ENCODE measurements around the gene GART.

Gene GART

GRCh38 chr21:33559813-33560212 is 17.9 kb upstream of the GART start:
- no peak for DNase-seq
- intact Hi-C loops (cut with DNase I; ENCODE audit: low total_unique reads): no loop called here
- Histone ChIP-seq H3K27me3 (no peaks in the 10 kb centered on the region), H3K9me3 (no peaks in the 10 kb centered on the region), H3K27ac (no peak overlapping the region), H3K4me3 (no peak overlapping the region), H3K4me1 (peaks cover 0 to 20% (median 11%) of the 10 kb centered on the region in 4 donors), H3K36me3 (peaks cover 66 to 86% (median 70%) of the 10 kb centered on the region in 3 donors)
- TF ChIP-seq, protein P1, sequence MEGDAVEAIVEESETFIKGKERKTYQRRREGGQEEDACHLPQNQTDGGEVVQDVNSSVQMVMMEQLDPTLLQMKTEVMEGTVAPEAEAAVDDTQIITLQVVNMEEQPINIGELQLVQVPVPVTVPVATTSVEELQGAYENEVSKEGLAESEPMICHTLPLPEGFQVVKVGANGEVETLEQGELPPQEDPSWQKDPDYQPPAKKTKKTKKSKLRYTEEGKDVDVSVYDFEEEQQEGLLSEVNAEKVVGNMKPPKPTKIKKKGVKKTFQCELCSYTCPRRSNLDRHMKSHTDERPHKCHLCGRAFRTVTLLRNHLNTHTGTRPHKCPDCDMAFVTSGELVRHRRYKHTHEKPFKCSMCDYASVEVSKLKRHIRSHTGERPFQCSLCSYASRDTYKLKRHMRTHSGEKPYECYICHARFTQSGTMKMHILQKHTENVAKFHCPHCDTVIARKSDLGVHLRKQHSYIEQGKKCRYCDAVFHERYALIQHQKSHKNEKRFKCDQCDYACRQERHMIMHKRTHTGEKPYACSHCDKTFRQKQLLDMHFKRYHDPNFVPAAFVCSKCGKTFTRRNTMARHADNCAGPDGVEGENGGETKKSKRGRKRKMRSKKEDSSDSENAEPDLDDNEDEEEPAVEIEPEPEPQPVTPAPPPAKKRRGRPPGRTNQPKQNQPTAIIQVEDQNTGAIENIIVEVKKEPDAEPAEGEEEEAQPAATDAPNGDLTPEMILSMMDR (IDR thresholded peaks at IDR 0.05): no peak

GRCh38 chr21:33558777-33559421 is 17.0 kb upstream of the GART start:
- no peak overlapping the region for H3K4me3 ChIP-seq
- H3K36me3 ChIP-seq: peaks cover 68 to 90% (median 79%) of the 10 kb centered on the region in 3 donors
- no peaks in the 10 kb centered on the region for H3K9me3 ChIP-seq
- DNase-seq: no peak
- intact Hi-C loops (cut with DNase I; ENCODE audit: low total_unique reads): no loop called here
- no peaks in the 10 kb centered on the region for H3K27me3 ChIP-seq
- H3K27ac ChIP-seq: no peak overlapping the region
- TF ChIP-seq, protein P1 (IDR thresholded peaks at IDR 0.05): no peak
- peaks cover 0 to 20% (median 11%) of the 10 kb centered on the region in 4 donors for H3K4me1 ChIP-seq

- no peaks in the 10 kb centered on the region for H3K27me3 ChIP-seq
- intact Hi-C loops (cut with DNase I; ENCODE audit: low total_unique reads): no loop called here
- no peak for DNase-seq
- H3K27ac ChIP-seq: no peak overlapping the region
- no peaks in the 10 kb centered on the region for H3K9me3 ChIP-seq
- TF ChIP-seq, protein P1 (IDR thresholded peaks at IDR 0.05): no peak
- H3K4me3 ChIP-seq: no peak overlapping the region
- peaks cover 72 to 90% (median 90%) of the 10 kb centered on the region in 3 donors for H3K36me3 ChIP-seq
- H3K4me1 ChIP-seq: peaks cover 0 to 20% (median 11%) of the 10 kb centered on the region in 4 donors
Measured at GRCh38 chr21:33557447-33557846, 15.5 kb upstream of the GART start.

DNA sequence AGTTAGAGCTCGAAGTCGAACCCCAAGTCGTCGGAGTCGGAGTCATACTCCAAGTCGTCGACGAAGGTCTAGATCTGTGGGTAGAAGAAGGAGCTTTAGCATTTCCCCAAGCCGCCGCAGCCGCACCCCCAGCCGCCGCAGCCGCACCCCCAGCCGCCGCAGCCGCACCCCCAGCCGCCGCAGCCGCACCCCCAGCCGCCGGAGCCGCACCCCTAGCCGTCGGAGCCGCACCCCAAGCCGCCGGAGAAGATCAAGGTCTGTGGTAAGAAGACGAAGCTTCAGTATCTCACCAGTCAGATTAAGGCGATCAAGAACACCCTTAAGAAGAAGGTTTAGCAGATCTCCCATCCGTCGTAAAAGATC is 13.0 kb upstream of the GART start:
- TF ChIP-seq, protein P1 (IDR thresholded peaks at IDR 0.05): no peak
- no peak for DNase-seq
- Histone ChIP-seq H3K4me3 (no peak overlapping the region), H3K36me3 (peaks cover 83 to 95% (median 93%) of the 10 kb centered on the region in 3 donors), H3K27me3 (no peaks in the 10 kb centered on the region), H3K27ac (no peak overlapping the region), H3K4me1 (peaks cover 0 to 20% (median 11%) of the 10 kb centered on the region in 4 donors), H3K9me3 (no peaks in the 10 kb centered on the region)
- intact Hi-C loops (cut with DNase I; ENCODE audit: low total_unique reads): no loop called here

DNA sequence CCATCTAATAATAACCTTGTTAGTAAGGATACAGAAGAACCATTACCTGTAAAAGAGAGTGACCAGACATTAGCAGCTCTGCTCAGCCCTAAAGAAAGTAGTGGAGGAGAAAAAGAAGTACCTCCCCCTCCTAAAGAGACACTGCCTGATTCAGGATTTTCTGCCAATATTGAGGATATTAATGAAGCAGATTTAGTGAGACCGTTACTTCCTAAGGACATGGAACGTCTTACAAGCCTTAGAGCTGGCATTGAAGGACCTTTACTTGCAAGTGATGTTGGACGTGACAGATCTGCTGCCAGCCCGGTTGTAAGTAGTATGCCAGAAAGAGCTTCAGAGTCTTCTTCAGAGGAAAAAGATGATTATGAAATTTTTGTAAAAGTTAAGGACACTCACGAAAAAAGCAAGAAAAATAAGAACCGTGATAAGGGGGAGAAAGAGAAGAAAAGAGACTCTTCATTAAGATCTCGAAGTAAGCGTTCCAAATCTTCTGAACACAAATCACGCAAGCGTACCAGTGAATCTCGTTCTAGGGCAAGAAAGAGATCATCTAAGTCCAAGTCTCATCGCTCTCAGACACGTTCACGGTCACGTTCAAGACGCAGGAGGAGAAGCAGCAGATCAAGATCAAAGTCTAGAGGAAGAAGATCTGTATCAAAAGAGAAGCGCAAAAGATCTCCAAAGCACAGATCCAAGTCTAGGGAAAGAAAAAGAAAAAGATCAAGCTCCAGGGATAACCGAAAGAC is 12.5 kb upstream of the GART start:
- peaks cover 0 to 20% (median 11%) of the 10 kb centered on the region in 4 donors for H3K4me1 ChIP-seq
- H3K4me3 ChIP-seq: no peak overlapping the region
- no peaks in the 10 kb centered on the region for H3K9me3 ChIP-seq
- peaks cover 83 to 95% (median 92%) of the 10 kb centered on the region in 3 donors for H3K36me3 ChIP-seq
- no peaks in the 10 kb centered on the region for H3K27me3 ChIP-seq
- TF ChIP-seq, protein P1 (IDR thresholded peaks at IDR 0.05): no peak
- intact Hi-C loops (cut with DNase I; ENCODE audit: low total_unique reads): no loop called here
- no peak overlapping the region for H3K27ac ChIP-seq
- no peak for DNase-seq
